Measurements from ENCODE around the gene CYB5D1.
A peak's percentile ranks its signal among the peaks of the same experiment; 100 is the strongest.

Gene CYB5D1

GRCh38 chr17:7846063-7846735 lies 11.6 kb upstream of the CYB5D1 start:
- no peak for DNase-seq

GRCh38 chr17:7846765-7847661 lies 10.8 kb upstream of the CYB5D1 start:
- no peak for DNase-seq

GRCh38 chr17:7848131-7848579 lies 9.6 kb upstream of the CYB5D1 start:
- DNase-seq, result no peak

- DNase-seq, result no peak
These were observed 9.1 kb upstream of the CYB5D1 start for GRCh38 chr17:7848739-7849129.

- DNase-seq, result no peak
These were observed 8.6 kb upstream of the CYB5D1 start for GRCh38 chr17:7849130-7849750.

- no peak for DNase-seq
These were observed 7.9 kb upstream of the CYB5D1 start for GRCh38 chr17:7849751-7850504.

- no peak for DNase-seq
These were observed 6.9 kb upstream of the CYB5D1 start for GRCh38 chr17:7850701-7851437.

- DNase-seq, result peak; percentile 78
These were observed 6.2 kb upstream of the CYB5D1 start for GRCh38 chr17:7851438-7852261.

- DNase-seq, result no peak
These were observed 5.5 kb upstream of the CYB5D1 start for GRCh38 chr17:7852262-7852670.

- DNase-seq, result no peak
These were observed 4.7 kb upstream of the CYB5D1 start for GRCh38 chr17:7852919-7853690.

- no peak for DNase-seq
These were observed 4.1 kb upstream of the CYB5D1 start for GRCh38 chr17:7853691-7854038.

GRCh38 chr17:7854078-7854777 lies 3.6 kb upstream of the CYB5D1 start:
- DNase-seq, result no peak

GRCh38 chr17:7854851-7855659 lies 2.7 kb upstream of the CYB5D1 start, which contains the start of gene TMEM88:
Gene TMEM88, plus strand, starts transcription at chr17:7855066. Its CDS starts 9 bp downstream, at chr17:7855075.
- DNase-seq, result no peak

- no peak for DNase-seq
These were observed 2.2 kb upstream of the CYB5D1 start for GRCh38 chr17:7855660-7856010.

GRCh38 chr17:7856011-7856810 lies 1.6 kb upstream of the CYB5D1 start:
- peak; percentile 22 for DNase-seq

GRCh38 chr17:7856811-7857712 lies 741 bp upstream of the CYB5D1 start, which contains the start of gene NAA38:
Gene NAA38, minus strand, starts transcription at chr17:7857559. Its CDS starts 96 bp downstream, at chr17:7857463.
- peak; percentile 95 for DNase-seq

- DNase-seq, result peak; percentile 22
These were observed 663 bp downstream of the CYB5D1 start for GRCh38 chr17:7858522-7858810.
